BLaER1 treated with 17β-estradiol and CSF1 and Interleukin-3, amounts not matched to agents 10 nM and 100 nM (cell line): ENCODE data around the gene SLC22A5.
A peak's percentile ranks its signal among the peaks of the same experiment; 100 is the strongest.

Source experiments
- H3K27ac ChIP-seq, 11 experiments: shearing (Covaris generic); formaldehyde crosslinking; 2 replicates each; pipeline ENCODE4 v1.8.1; 2022
- H3K27me3 ChIP-seq, 11 experiments: shearing (Covaris generic); formaldehyde crosslinking; 2 replicates each; pipeline ENCODE4 v1.8.1; 2022
- H3K36me3 ChIP-seq, 11 experiments: shearing (Covaris generic); formaldehyde crosslinking; 2 replicates each; pipeline ENCODE4 v1.8.1; 2022
- H3K4me1 ChIP-seq, 10 experiments: shearing (Covaris generic); formaldehyde crosslinking; 2 replicates each; pipeline ENCODE4 v1.8.1; 2022
- H3K4me2 ChIP-seq, 11 experiments: shearing (Covaris generic); formaldehyde crosslinking; 2 replicates each; pipeline ENCODE4 v1.8.1; 2022
- H3K4me3 ChIP-seq, 10 experiments: shearing (Covaris generic); formaldehyde crosslinking; 2 replicates each; pipeline ENCODE4 v1.8.1; 2022
- H3K9ac ChIP-seq, 11 experiments: shearing (Covaris generic); formaldehyde crosslinking; 2 replicates each; pipeline ENCODE4 v1.8.1; 2022
- H3K9me3 ChIP-seq, 11 experiments: shearing (Covaris generic); formaldehyde crosslinking; replicated peaks in 1 of 11; 2 replicates each; pipeline ENCODE4 v1.8.1; 2022
- H4K20me1 ChIP-seq, 11 experiments: shearing (Covaris generic); formaldehyde crosslinking; 2 replicates each; pipeline ENCODE4 v1.8.1; 2022
- Cebpa-rat ChIP-seq, 11 experiments: shearing (Covaris generic); IDR thresholded peaks; 2 replicates each; pipeline ENCODE4 v1.8.1; 2022

SLC22A5 gene

GRCh38 chr5:132380047-132380446 is 10.5 kb downstream of the SLC22A5 start:
- no peaks in the 10 kb centered on the region for H3K9me3 ChIP-seq
- H3K4me1 ChIP-seq, result peaks cover 0 to 6% (median under 1%) of the 10 kb centered on the region in 10 experiments; a peak in 7 of 20 replicates

GRCh38 chr5:132380741-132381140 is 11.2 kb downstream of the SLC22A5 start:
- TF ChIP-seq Cebpa-rat (IDR thresholded peaks at IDR 0.05), result no peak
- no peak overlapping the region for H3K4me2 ChIP-seq

More at GRCh38 chr5:132380047-132380446, 10.5 kb downstream of the SLC22A5 start:
- Histone ChIP-seq H3K27ac (no peak overlapping the region), H3K36me3 (peaks cover 0 to 14% (median 0%) of the 10 kb centered on the region in 11 experiments; a peak in 3 of 22 replicates), H3K27me3 (no peaks in the 10 kb centered on the region), H3K4me2 (no peak overlapping the region), H3K4me3 (no peak overlapping the region), H4K20me1 (peaks cover 0 to 7% (median 0%) of the 10 kb centered on the region in 11 experiments; a peak in 3 of 22 replicates), H3K9ac (no peak overlapping the region)
- no peak for TF ChIP-seq Cebpa-rat (IDR thresholded peaks at IDR 0.05)

GRCh38 chr5:132381614-132382013 is 12.1 kb downstream of the SLC22A5 start:
- no peak overlapping the region for H3K4me3 ChIP-seq
- H3K9me3 ChIP-seq, result no peaks in the 10 kb centered on the region
- no peak overlapping the region for H3K27ac ChIP-seq
- H3K36me3 ChIP-seq, result peaks cover 0 to 14% (median 0%) of the 10 kb centered on the region in 11 experiments; a peak in 3 of 22 replicates
- H3K9ac ChIP-seq, result no peak overlapping the region
- peaks cover 0 to 7% (median 0%) of the 10 kb centered on the region in 11 experiments; a peak in 3 of 22 replicates for H4K20me1 ChIP-seq
- no peak for TF ChIP-seq Cebpa-rat (IDR thresholded peaks at IDR 0.05)
- H3K4me1 ChIP-seq, result peaks cover 9 to 17% (median 15%) of the 10 kb centered on the region in 10 experiments; a peak in 19 of 20 replicates
- no peaks in the 10 kb centered on the region for H3K27me3 ChIP-seq
- no peak overlapping the region for H3K4me2 ChIP-seq

More at GRCh38 chr5:132380741-132381140, 11.2 kb downstream of the SLC22A5 start:
- H4K20me1 ChIP-seq, result peaks cover 0 to 7% (median 0%) of the 10 kb centered on the region in 11 experiments; a peak in 3 of 22 replicates
- no peaks in the 10 kb centered on the region for H3K27me3 ChIP-seq
- H3K36me3 ChIP-seq, result peaks cover 0 to 14% (median 0%) of the 10 kb centered on the region in 11 experiments; a peak in 3 of 22 replicates
- H3K9ac ChIP-seq, result no peak overlapping the region
- H3K4me1 ChIP-seq, result peaks cover 3 to 9% (median 6%) of the 10 kb centered on the region in 10 experiments; a peak in 13 of 20 replicates
- no peak overlapping the region for H3K27ac ChIP-seq
- no peak overlapping the region for H3K4me3 ChIP-seq
- H3K9me3 ChIP-seq, result no peaks in the 10 kb centered on the region

GRCh38 chr5:132383261-132383660 is 13.8 kb downstream of the SLC22A5 start:
- Histone ChIP-seq H3K27ac (no peak overlapping the region), H3K4me1 (peaks cover 24 to 33% (median 30%) of the 10 kb centered on the region in 10 experiments), H3K36me3 (peaks cover 0 to 14% (median 0%) of the 10 kb centered on the region in 11 experiments; a peak in 3 of 22 replicates), H4K20me1 (no peaks in the 10 kb centered on the region; a peak in 1 of 22 replicates), H3K9me3 (no peaks in the 10 kb centered on the region), H3K27me3 (no peaks in the 10 kb centered on the region), H3K9ac (no peak overlapping the region), H3K4me3 (no peak overlapping the region), H3K4me2 (no peak overlapping the region)
- 0 out of 22 replicates have a peak, but pooled peaks of 1 of the 11 experiments have one; percentile 21 for TF ChIP-seq Cebpa-rat (IDR thresholded peaks at IDR 0.05)

- Histone ChIP-seq H3K4me2 (no peak overlapping the region), H3K36me3 (peaks cover 0 to 14% (median 0%) of the 10 kb centered on the region in 11 experiments; a peak in 3 of 22 replicates), H4K20me1 (no peaks in the 10 kb centered on the region), H3K9ac (no peak overlapping the region), H3K9me3 (no peaks in the 10 kb centered on the region), H3K27me3 (no peaks in the 10 kb centered on the region), H3K4me1 (peaks cover 28 to 38% (median 36%) of the 10 kb centered on the region in 10 experiments), H3K4me3 (no peak overlapping the region), H3K27ac (no peak overlapping the region)
- no peak for TF ChIP-seq Cebpa-rat (IDR thresholded peaks at IDR 0.05)
These were observed 14.5 kb downstream of the SLC22A5 start for GRCh38 chr5:132383984-132384383.

- no peak overlapping the region for H3K4me3 ChIP-seq
- H3K9ac ChIP-seq, result 0 out of 22 replicates have a peak overlapping the region, but pooled peaks of 1 of the 11 experiments have one; percentile 33
- TF ChIP-seq Cebpa-rat (IDR thresholded peaks at IDR 0.05), result no peak
- 0 out of 22 replicates have a peak overlapping the region, but pooled peaks of 1 of the 11 experiments have one; percentile 14 for H3K27ac ChIP-seq
- H3K36me3 ChIP-seq, result peaks cover 0 to 14% (median 0%) of the 10 kb centered on the region in 11 experiments; a peak in 3 of 22 replicates
- no peaks in the 10 kb centered on the region for H3K9me3 ChIP-seq
- peaks cover 34 to 43% (median 40%) of the 10 kb centered on the region in 10 experiments for H3K4me1 ChIP-seq
- H3K27me3 ChIP-seq, result no peaks in the 10 kb centered on the region
- no peak overlapping the region for H3K4me2 ChIP-seq
- H4K20me1 ChIP-seq, result no peaks in the 10 kb centered on the region
These were observed 15.1 kb downstream of the SLC22A5 start for GRCh38 chr5:132384506-132385050.

GRCh38 chr5:132385326-132386105 is 16.0 kb downstream of the SLC22A5 start:
- Histone ChIP-seq H3K4me3 (no peak overlapping the region), H3K36me3 (peaks cover 0 to 7% (median 0%) of the 10 kb centered on the region in 11 experiments; a peak in 3 of 22 replicates), H4K20me1 (no peaks in the 10 kb centered on the region), H3K9ac (peak overlapping the region in 2 of 11 experiments; percentile 2 to 33; a peak in 1 of 22 replicates), H3K27ac (peak overlapping the region in 5 of 11 experiments; percentile 2 to 47 (median 42); a peak in 8 of 22 replicates), H3K4me1 (peaks cover 43 to 52% (median 47%) of the 10 kb centered on the region in 10 experiments), H3K9me3 (no peaks in the 10 kb centered on the region), H3K4me2 (peak overlapping the region in 5 of 11 experiments; percentile 6 to 20 (median 15); a peak in 3 of 22 replicates), H3K27me3 (no peaks in the 10 kb centered on the region)
- TF ChIP-seq Cebpa-rat (IDR thresholded peaks at IDR 0.05), result no peak

- no peak for TF ChIP-seq Cebpa-rat (IDR thresholded peaks at IDR 0.05)
- H3K27ac ChIP-seq, result peak overlapping the region in 5 of 11 experiments; percentile 14 to 49 (median 32); a peak in 5 of 22 replicates
- H3K9ac ChIP-seq, result peak overlapping the region in 1 of 11 experiments; percentile 33; a peak in 2 of 22 replicates
These were observed 17.3 kb downstream of the SLC22A5 start for GRCh38 chr5:132386644-132387286.

More at GRCh38 chr5:132386644-132387286, 17.3 kb downstream of the SLC22A5 start:
- Histone ChIP-seq H3K4me3 (no peak overlapping the region), H3K4me1 (peaks cover 43 to 53% (median 48%) of the 10 kb centered on the region in 10 experiments), H3K9me3 (no peaks in the 10 kb centered on the region), H3K36me3 (peaks cover 0 to 7% (median 0%) of the 10 kb centered on the region in 11 experiments; a peak in 3 of 22 replicates), H3K27me3 (no peaks in the 10 kb centered on the region), H3K4me2 (peak overlapping the region; percentile 14 to 69 (median 53); a peak in 20 of 22 replicates), H4K20me1 (no peaks in the 10 kb centered on the region)
